Measurements from ENCODE around the gene APOL4.

DNA sequence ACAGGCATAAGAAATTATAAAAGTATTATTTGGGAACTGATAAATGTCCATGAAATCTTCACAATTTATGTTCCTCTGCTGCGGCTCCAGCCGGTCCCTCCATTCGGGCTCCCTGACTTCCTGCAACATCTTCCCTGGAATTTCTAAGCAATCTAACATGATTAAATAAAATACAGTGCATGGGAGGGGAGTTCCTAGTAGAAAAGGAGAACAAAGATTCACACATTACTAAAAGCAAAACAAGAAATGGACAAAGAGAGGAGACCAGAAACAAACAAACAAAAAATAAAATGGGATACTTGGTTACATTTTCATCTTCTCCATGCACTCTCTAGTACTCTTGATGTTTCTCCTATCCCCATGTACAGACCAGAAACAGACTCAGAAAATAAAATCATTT is 8.6 kb upstream of the APOL4 start:
- TF ChIP-seq, protein P1, sequence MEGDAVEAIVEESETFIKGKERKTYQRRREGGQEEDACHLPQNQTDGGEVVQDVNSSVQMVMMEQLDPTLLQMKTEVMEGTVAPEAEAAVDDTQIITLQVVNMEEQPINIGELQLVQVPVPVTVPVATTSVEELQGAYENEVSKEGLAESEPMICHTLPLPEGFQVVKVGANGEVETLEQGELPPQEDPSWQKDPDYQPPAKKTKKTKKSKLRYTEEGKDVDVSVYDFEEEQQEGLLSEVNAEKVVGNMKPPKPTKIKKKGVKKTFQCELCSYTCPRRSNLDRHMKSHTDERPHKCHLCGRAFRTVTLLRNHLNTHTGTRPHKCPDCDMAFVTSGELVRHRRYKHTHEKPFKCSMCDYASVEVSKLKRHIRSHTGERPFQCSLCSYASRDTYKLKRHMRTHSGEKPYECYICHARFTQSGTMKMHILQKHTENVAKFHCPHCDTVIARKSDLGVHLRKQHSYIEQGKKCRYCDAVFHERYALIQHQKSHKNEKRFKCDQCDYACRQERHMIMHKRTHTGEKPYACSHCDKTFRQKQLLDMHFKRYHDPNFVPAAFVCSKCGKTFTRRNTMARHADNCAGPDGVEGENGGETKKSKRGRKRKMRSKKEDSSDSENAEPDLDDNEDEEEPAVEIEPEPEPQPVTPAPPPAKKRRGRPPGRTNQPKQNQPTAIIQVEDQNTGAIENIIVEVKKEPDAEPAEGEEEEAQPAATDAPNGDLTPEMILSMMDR (IDR thresholded peaks at IDR 0.05), result no peak
- TF ChIP-seq POLR2A (IDR thresholded peaks at IDR 0.05), result no peak

All from testis (tissue), 2 donors.